ENCODE data around the gene WDR20. TPM values are rescaled to one million over a fixed set of nuclear protein-coding genes. Genes with fewer than 3 reads are reported as not detected.

WDR20 gene
- total and polyA plus RNA-seq, 11 donors = 10.4 to 26.5 (median 19.5) TPM

- Histone ChIP-seq H3K27ac (no peak overlapping the region), H3K4me3 (peak overlapping the region in 8 of 12 donors; percentile 7 to 36 (median 12)), H3K36me3 (peaks cover 0 to 50% (median 22%) of the 10 kb centered on the region in 9 donors), H3K27me3 (no peaks in the 10 kb centered on the region), H3K4me1 (peaks cover 0 to 10% (median 0%) of the 10 kb centered on the region in 12 donors), H3K9me3 (no peaks in the 10 kb centered on the region)
- no peak for TF ChIP-seq CTCF (IDR thresholded peaks at IDR 0.05)
- no peak for TF ChIP-seq POLR2A (IDR thresholded peaks at IDR 0.05)
- intact Hi-C loops (cut with DNase I) = no loop called here
- DNase-seq (peak in 1 of 5 donors; percentile 33), ATAC-seq (peak in 2 of 4 donors; percentile 24 to 25)
- WGBS, 4 donors = 76 to 82% (median 79%) methylated on average over 27 to 28 of the region's 28 CpGs
Measured at GRCh38 chr14:102227184-102227964, 87.7 kb downstream of the WDR20 start.

GRCh38 chr14:102229071-102229738 lies 89.5 kb downstream of the WDR20 start:
- Histone ChIP-seq H3K4me1 (peaks cover 0 to 10% (median 0%) of the 10 kb centered on the region in 12 donors), H3K9me3 (no peaks in the 10 kb centered on the region), H3K27ac (no peak overlapping the region), H3K4me3 (no peak overlapping the region), H3K27me3 (no peaks in the 10 kb centered on the region), H3K36me3 (peaks cover 0 to 52% (median 16%) of the 10 kb centered on the region in 9 donors)
- ATAC-seq (no peak), DNase-seq (no peak)
- whole genome bisulfite sequencing, 4 donors = 93 to 95% (median 94%) methylated on average over 42 to 43 of the region's 43 CpGs
- intact Hi-C loops (cut with DNase I) = no loop called here
- TF ChIP-seq POLR2A (IDR thresholded peaks at IDR 0.05) (no peak), CTCF (IDR thresholded peaks at IDR 0.05) (no peak)

- Histone ChIP-seq H3K9me3 (no peaks in the 10 kb centered on the region), H3K4me1 (peaks cover 0 to 10% (median 0%) of the 10 kb centered on the region in 12 donors), H3K4me3 (no peak overlapping the region), H3K27ac (no peak overlapping the region), H3K36me3 (peaks cover 0 to 48% (median 16%) of the 10 kb centered on the region in 9 donors), H3K27me3 (no peaks in the 10 kb centered on the region)
- TF ChIP-seq CTCF (IDR thresholded peaks at IDR 0.05) = no peak
- no peak for TF ChIP-seq POLR2A (IDR thresholded peaks at IDR 0.05)
- ATAC-seq = no peak
- DNase-seq = no peak
- WGBS, 4 donors = 91 to 97% (median 95%) methylated on average over 9 of the region's 9 CpGs
- intact Hi-C loops (cut with DNase I) = loop anchor here in 1 of 10 donors (10.0 kb wide), 1 partner anchor 295 kb away; no protein-coding TSS in a partner anchor
Measured at GRCh38 chr14:102229739-102230092, 90.0 kb downstream of the WDR20 start.
